CD14-positive monocyte (primary cell): ENCODE results near the gene CCNL2. TPM values are rescaled to one million over a fixed set of nuclear protein-coding genes. Genes with fewer than 3 reads are reported as not detected.

Source experiments
- DNase-seq, 3 donors: peaks; one replicate each; pipeline ENCODE4 v3.0.0-alpha.2; 2011 to 2022
- H2AFZ ChIP-seq: 2 replicates; pipeline ENCODE4 v1.6.0; 2012; ENCODE audit warnings: mild to moderate bottlenecking, low read depth, low read length, inconsistent platforms; ENCODE audit not compliant: insufficient read depth, poor library complexity, severe bottlenecking
- H3K27ac ChIP-seq, 2 donors: 1 replicate in 1 of 2; 2 replicates in 1 of 2; pipeline ENCODE4 v1.5.1; 2012 to 2013; ENCODE audit warnings: low read length in 2 of 2, control low read depth in 1 of 2, inconsistent platforms in 1 of 2, low read depth in 1 of 2, mild to moderate bottlenecking in 1 of 2
- H3K27me3 ChIP-seq, 2 donors: one replicate each; pipeline versions ENCODE4 v1.6.0 to v1.6.1; 2011 to 2013; ENCODE audit warnings: low read length in 2 of 2; ENCODE audit not compliant: control insufficient read depth in 2 of 2, insufficient read depth in 2 of 2
- H3K36me3 ChIP-seq, 2 donors: replicated peaks in 1 of 2; 1 replicate in 1 of 2; 2 replicates in 1 of 2; pipeline versions ENCODE4 v1.5.1 to v1.6.1; 2012 to 2013; ENCODE audit warnings: low read length in 2 of 2, control low read depth in 1 of 2, inconsistent platforms in 1 of 2, mild to moderate bottlenecking in 1 of 2; ENCODE audit not compliant: insufficient read depth in 2 of 2, control insufficient read depth in 1 of 2
- H3K4me1 ChIP-seq, 2 donors: 1 replicate in 1 of 2; 2 replicates in 1 of 2; pipeline versions ENCODE4 v1.5.1 to v1.6.1; 2012 to 2013; ENCODE audit warnings: low read length in 2 of 2, control low read depth in 1 of 2, inconsistent platforms in 1 of 2, mild to moderate bottlenecking in 1 of 2, moderate library complexity in 1 of 2; ENCODE audit not compliant: insufficient read depth in 2 of 2, control insufficient read depth in 1 of 2
- H3K4me2 ChIP-seq: replicated peaks from 2 replicates; pipeline ENCODE3; 2012; ENCODE audit warnings: low read length, moderate library complexity, mild to moderate bottlenecking; ENCODE audit not compliant: poor library complexity, severe bottlenecking; ENCODE audit errors: extremely low read depth
- H3K4me3 ChIP-seq, 3 experiments: fragments of 200-600 bp in 1 of 3; sonication (generic) in 1 of 3; replicated peaks in 1 of 3; 1 replicate in 2 of 3; 2 replicates in 1 of 3; pipeline ENCODE4 v1.5.1; 2011 to 2013; ENCODE audit warnings: low read length in 3 of 3, mild to moderate bottlenecking in 3 of 3, control low read depth in 2 of 3, low read depth in 2 of 3, inconsistent platforms in 1 of 3, moderate library complexity in 1 of 3
- H3K79me2 ChIP-seq: 2 replicates; pipeline ENCODE4 v1.6.0; 2012; ENCODE audit warnings: mild to moderate bottlenecking, control low read depth, inconsistent platforms, low read length, moderate library complexity; ENCODE audit not compliant: insufficient read depth
- H3K9ac ChIP-seq: 2 replicates; pipeline ENCODE4 v1.6.0; 2017; ENCODE audit warnings: low read length, mild to moderate bottlenecking; ENCODE audit not compliant: insufficient read depth, poor library complexity, severe bottlenecking
- H3K9me3 ChIP-seq, 2 donors: replicated peaks in 1 of 2; 1 replicate in 1 of 2; 2 replicates in 1 of 2; pipeline versions ENCODE4 v1.5.1 to v1.6.1; 2012 to 2013; ENCODE audit warnings: low read length in 2 of 2, control low read depth in 1 of 2; ENCODE audit not compliant: control insufficient read depth in 1 of 2, insufficient read depth in 1 of 2
- H4K20me1 ChIP-seq: 2 replicates; pipeline ENCODE4 v1.6.0; 2012; ENCODE audit warnings: mild to moderate bottlenecking, low read length, control low read depth, moderate library complexity; ENCODE audit not compliant: insufficient read depth
- H3K27ac Mint-ChIP-seq, 7 donors: one replicate each; pipeline ENCODE4 v1.8.0; 2020; ENCODE audit warnings: mild to moderate bottlenecking in 7 of 7, mixed read lengths in 7 of 7, moderate library complexity in 6 of 7, inconsistent platforms in 2 of 7
- H3K27me3 Mint-ChIP-seq, 3 donors: one replicate each; pipeline ENCODE4 v1.8.0; 2021 to 2022; ENCODE audit warnings: low read depth in 3 of 3, mild to moderate bottlenecking in 3 of 3, mixed read lengths in 3 of 3, moderate library complexity in 3 of 3, inconsistent platforms in 1 of 3
- H3K36me3 Mint-ChIP-seq, 2 donors: one replicate each; pipeline ENCODE4 v1.8.0; 2020; ENCODE audit warnings: mixed read lengths in 2 of 2, inconsistent platforms in 1 of 2, mild to moderate bottlenecking in 1 of 2
- H3K4me1 Mint-ChIP-seq: one replicate; pipeline ENCODE4 v1.8.0; 2020; ENCODE audit warnings: mild to moderate bottlenecking, mixed read lengths
- H3K4me3 Mint-ChIP-seq, 2 donors: one replicate each; pipeline ENCODE4 v1.8.0; 2020; ENCODE audit warnings: mild to moderate bottlenecking in 2 of 2, mixed read lengths in 2 of 2, moderate library complexity in 1 of 2
- H3K9me3 Mint-ChIP-seq, 7 donors: one replicate each; pipeline ENCODE4 v1.8.0; 2020 to 2022; ENCODE audit warnings: mixed read lengths in 7 of 7, mild to moderate bottlenecking in 6 of 7, moderate library complexity in 6 of 7, inconsistent platforms in 2 of 7
- CTCF ChIP-seq: fragments of 200-600 bp; IDR thresholded peaks from one replicate; pipeline ENCODE4 v1.8.0; 2022; ENCODE audit warnings: antibody characterized with exemption, mild to moderate bottlenecking
- WGBS: methylation state at CpG from one replicate; pipeline ENCODE4 v1.1.5; 2013; ENCODE audit warnings: missing lambda C conversion rate; ENCODE audit not compliant: insufficient coverage; 5-methylcytosine and 5-hydroxymethylcytosine counted together
- intact Hi-C, 2 donors: fragments of 100-400 bp; cut with micrococcal nuclease; formaldehyde crosslinking; loops; one replicate each; pipeline versions ENCODE4 v1.15.0 to v1.15.1; 2023
- polyA plus RNA-seq, 3 donors: library from polyadenylated mRNA; depleted of rRNA in 1 of 3; unstranded in 2 of 3; stranded (reverse) in 1 of 3; fragments of 300-500 nt in 2 of 3; fragments of >200 nt in 1 of 3; fragmentation: Illumina TruSeq in 2 of 3; gene quantifications; 1 replicate in 2 of 3; 2 replicates in 1 of 3; pipeline ENCODE4 v1.2.3, GENCODE V29; 2012 to 2021

The CCNL2 gene
- polyA plus RNA-seq, 3 donors: 8.6 to 178 (median 10.4) TPM

GRCh38 chr1:1374929-1375662, 24.0 kb downstream of the CCNL2 start, which contains the start of gene AURKAIP1:
AURKAIP1 (minus strand) TSS chr1:1375207; CDS start chr1:1374756, 451 bp downstream.
- peak within 1 kb of the TSS; percentile 81 to 90 for H3K4me3 Mint-ChIP-seq
- H3K27me3 ChIP-seq: no peaks in the 10 kb centered on the region
- peaks cover 19% of the 10 kb centered on the region for H4K20me1 ChIP-seq
- H3K9ac ChIP-seq: peak within 1 kb of the TSS; percentile 96
- peaks cover 20% of the 10 kb centered on the region for H3K79me2 ChIP-seq
- H3K27ac ChIP-seq: peak within 1 kb of the TSS; percentile 88 to 94
- DNase-seq: peak; percentile 100
- H3K27ac Mint-ChIP-seq: peak within 1 kb of the TSS; percentile 95 to 99 (median 97)
- TF ChIP-seq CTCF: peak; percentile 24
- peaks cover 0 to 2% (median 0%) of the 10 kb centered on the region in 7 donors for H3K9me3 Mint-ChIP-seq
- peaks cover 0 to 9% of the 10 kb centered on the region in 2 donors for H3K36me3 ChIP-seq
- H3K4me1 Mint-ChIP-seq: peaks cover 39% of the 10 kb centered on the region
- H3K27me3 Mint-ChIP-seq: peaks cover 3 to 4% (median 3%) of the 10 kb centered on the region in 3 donors
- H3K4me2 ChIP-seq: peak within 1 kb of the TSS; percentile 72
- intact Hi-C loops: loop anchor here in 1 of 2 donors (5.0 to 10.0 kb wide), 3 partner anchors 68 to 360 kb away; partner anchors contain the start of genes ACAP3, C1orf159, ISG15 and PUSL1
- H3K4me1 ChIP-seq: peaks cover 37 to 49% of the 10 kb centered on the region in 2 donors
- peaks cover 8 to 12% of the 10 kb centered on the region in 2 donors for H3K36me3 Mint-ChIP-seq
- peak within 1 kb of the TSS; percentile 82 to 92 (median 83) for H3K4me3 ChIP-seq
- WGBS: under 1% methylated on average over 85 of the region's 85 CpGs
- peak within 1 kb of the TSS; percentile 87 for H2AFZ ChIP-seq
- H3K9me3 ChIP-seq: no peaks in the 10 kb centered on the region

GRCh38 chr1:1374589-1374928, 24.6 kb downstream of the CCNL2 start:
- Histone ChIP-seq H3K9ac (peak overlapping the region; percentile 96), H3K4me1 (peaks cover 37 to 49% of the 10 kb centered on the region in 2 donors), H3K79me2 (peaks cover 20% of the 10 kb centered on the region), H2AFZ (peak overlapping the region; percentile 87), H3K36me3 (peaks cover 0 to 9% of the 10 kb centered on the region in 2 donors), H3K4me3 (peak overlapping the region; percentile 82 to 92 (median 83)), H3K4me2 (peak overlapping the region; percentile 72), H3K27ac (peak overlapping the region; percentile 88 to 94), H3K9me3 (no peaks in the 10 kb centered on the region), H4K20me1 (peaks cover 19% of the 10 kb centered on the region), H3K27me3 (no peaks in the 10 kb centered on the region)
- TF ChIP-seq CTCF: no peak
- 0% methylated on average over 12 of the region's 24 CpGs for WGBS
- H3K27me3 Mint-ChIP-seq: peaks cover 4% of the 10 kb centered on the region in 3 donors
- H3K4me3 Mint-ChIP-seq: peak overlapping the region; percentile 81 to 86
- peaks cover 40% of the 10 kb centered on the region for H3K4me1 Mint-ChIP-seq
- H3K27ac Mint-ChIP-seq: peak overlapping the region; percentile 82 to 99 (median 96)
- H3K9me3 Mint-ChIP-seq: peaks cover 0 to 2% (median 0%) of the 10 kb centered on the region in 7 donors
- DNase-seq: no peak
- peaks cover 8 to 12% of the 10 kb centered on the region in 2 donors for H3K36me3 Mint-ChIP-seq
- intact Hi-C loops: loop anchor here in 1 of 2 donors (10.0 kb wide), 2 partner anchors 260 to 360 kb away; partner anchors contain the start of genes C1orf159 and ISG15
